Measurements from ENCODE around the gene ALB.
"Not testable (repeated sequence)": the region's sequence is repeated elsewhere in the genome, so short reads cannot be mapped to it uniquely, and the experiment has no call there.

ALB gene

GRCh38 chr4:73404042-73404441, at the start of gene ALB:
ALB (plus strand) TSS chr4:73404287; CDS start chr4:73404328, 41 bp downstream.
- no peak for DNase-seq

GRCh38 chr4:73357174-73357573, 46.9 kb upstream of the ALB start:
- not testable (repeated sequence) for DNase-seq

- DNase-seq, result not testable (repeated sequence)
These were observed 34.4 kb upstream of the ALB start for GRCh38 chr4:73369506-73370199.

- DNase-seq, result no peak
These were observed 28.8 kb upstream of the ALB start for GRCh38 chr4:73375328-73375741.

- DNase-seq, result no peak
These were observed 27.8 kb upstream of the ALB start for GRCh38 chr4:73376251-73376650.

GRCh38 chr4:73376976-73377375, 27.1 kb upstream of the ALB start:
- no peak for DNase-seq

GRCh38 chr4:73378887-73379286, 25.2 kb upstream of the ALB start:
- DNase-seq, result no peak

GRCh38 chr4:73379946-73380345, 24.1 kb upstream of the ALB start:
- DNase-seq, result no peak

GRCh38 chr4:73381214-73381613, 22.9 kb upstream of the ALB start:
- no peak for DNase-seq

- no peak for DNase-seq
These were observed 20.6 kb upstream of the ALB start for GRCh38 chr4:73383452-73383851.

- no peak for DNase-seq
These were observed 16.5 kb upstream of the ALB start for GRCh38 chr4:73387552-73387951.

GRCh38 chr4:73388887-73389286, 15.2 kb upstream of the ALB start:
- DNase-seq, result no peak

GRCh38 chr4:73389663-73390062, 14.4 kb upstream of the ALB start:
- DNase-seq, result not testable (repeated sequence)

- DNase-seq, result no peak
These were observed 12.3 kb upstream of the ALB start for GRCh38 chr4:73391774-73392173.

GRCh38 chr4:73392936-73393335, 11.2 kb upstream of the ALB start:
- DNase-seq, result no peak

GRCh38 chr4:73396304-73396703, 7.8 kb upstream of the ALB start:
- DNase-seq, result no peak

GRCh38 chr4:73396993-73397972, 6.8 kb upstream of the ALB start:
- DNase-seq, result no peak

- no peak for DNase-seq
These were observed 2.7 kb upstream of the ALB start for GRCh38 chr4:73401412-73401811.

GRCh38 chr4:73404457-73404856, 370 bp downstream of the ALB start:
- DNase-seq, result no peak

GRCh38 chr4:73405138-73405537, 1.1 kb downstream of the ALB start:
- DNase-seq, result no peak

- no peak for DNase-seq
These were observed 2.4 kb downstream of the ALB start for GRCh38 chr4:73406548-73406875.

GRCh38 chr4:73407227-73407673, 3.2 kb downstream of the ALB start:
- DNase-seq, result no peak

- no peak for DNase-seq
These were observed 4.2 kb downstream of the ALB start for GRCh38 chr4:73408181-73408867.
